Lower leg skin (tissue), 3 donors: ENCODE results near the gene RAPGEF1.

Experiments used
- POLR2A ChIP-seq, 2 donors: fragments of 450-650 bp; IDR thresholded peaks; one replicate each; pipeline ENCODE4 v1.6.1; 2016 to 2017; ENCODE audit warnings: antibody characterized with exemption in 2 of 2, mild to moderate bottlenecking in 1 of 2, moderate library complexity in 1 of 2
- TF ChIP-seq, protein P1 (sequence below), 3 donors: fragments of 450-650 bp; IDR thresholded peaks; one replicate each; pipeline ENCODE4 v1.5.1; 2016; ENCODE audit warnings: antibody characterized with exemption in 3 of 3, mild to moderate bottlenecking in 3 of 3, moderate library complexity in 2 of 3

GRCh38 chr9:131776473-131776872 lies 36.6 kb upstream of the RAPGEF1 start:
- TF ChIP-seq, protein P1, sequence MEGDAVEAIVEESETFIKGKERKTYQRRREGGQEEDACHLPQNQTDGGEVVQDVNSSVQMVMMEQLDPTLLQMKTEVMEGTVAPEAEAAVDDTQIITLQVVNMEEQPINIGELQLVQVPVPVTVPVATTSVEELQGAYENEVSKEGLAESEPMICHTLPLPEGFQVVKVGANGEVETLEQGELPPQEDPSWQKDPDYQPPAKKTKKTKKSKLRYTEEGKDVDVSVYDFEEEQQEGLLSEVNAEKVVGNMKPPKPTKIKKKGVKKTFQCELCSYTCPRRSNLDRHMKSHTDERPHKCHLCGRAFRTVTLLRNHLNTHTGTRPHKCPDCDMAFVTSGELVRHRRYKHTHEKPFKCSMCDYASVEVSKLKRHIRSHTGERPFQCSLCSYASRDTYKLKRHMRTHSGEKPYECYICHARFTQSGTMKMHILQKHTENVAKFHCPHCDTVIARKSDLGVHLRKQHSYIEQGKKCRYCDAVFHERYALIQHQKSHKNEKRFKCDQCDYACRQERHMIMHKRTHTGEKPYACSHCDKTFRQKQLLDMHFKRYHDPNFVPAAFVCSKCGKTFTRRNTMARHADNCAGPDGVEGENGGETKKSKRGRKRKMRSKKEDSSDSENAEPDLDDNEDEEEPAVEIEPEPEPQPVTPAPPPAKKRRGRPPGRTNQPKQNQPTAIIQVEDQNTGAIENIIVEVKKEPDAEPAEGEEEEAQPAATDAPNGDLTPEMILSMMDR (IDR thresholded peaks at IDR 0.05), result no peak
- no peak for TF ChIP-seq POLR2A (IDR thresholded peaks at IDR 0.05)
